RWPE2 (cell line): ENCODE results near the gene SFXN1.

Experiments used
- ATAC-seq: fragments of 200-7000 bp; cut with Tn5 transposase; 3 replicates; pipeline ENCODE4 v1.9.1; 2021; ENCODE audit warnings: low read depth
- DNase-seq: peaks from one replicate; pipeline ENCODE4 v3.0.0-alpha.2; 2020; ENCODE audit warnings: low spot score
- H3K27ac ChIP-seq: fragments of 450-650 bp; 2 replicates; pipeline ENCODE4 v1.5.1; 2017; ENCODE audit warnings: mild to moderate bottlenecking; ENCODE audit not compliant: poor library complexity, severe bottlenecking
- H3K27me3 ChIP-seq: fragments of 250-450 bp; sonication (Bioruptor Pico); 2 replicates; pipeline ENCODE4 v1.5.1; 2021; ENCODE audit warnings: mild to moderate bottlenecking, moderate library complexity; ENCODE audit not compliant: insufficient read depth, poor library complexity, severe bottlenecking
- H3K36me3 ChIP-seq: fragments of 250-450 bp; sonication (Bioruptor Pico); 2 replicates; pipeline ENCODE4 v1.5.1; 2020; ENCODE audit warnings: low read depth, mild to moderate bottlenecking, moderate library complexity
- H3K4me1 ChIP-seq: fragments of 250-450 bp; sonication (Bioruptor Pico); 2 replicates; pipeline ENCODE4 v1.5.1; 2021; ENCODE audit warnings: mild to moderate bottlenecking, moderate library complexity; ENCODE audit not compliant: insufficient read depth, poor library complexity, severe bottlenecking
- H3K4me3 ChIP-seq: fragments of 250-450 bp; sonication (Bioruptor Pico); 2 replicates; pipeline ENCODE4 v1.5.1; 2021; ENCODE audit warnings: mild to moderate bottlenecking, moderate library complexity; ENCODE audit not compliant: severe bottlenecking
- H3K9me3 ChIP-seq: fragments of 250-450 bp; sonication (Bioruptor Pico); 2 replicates; pipeline ENCODE4 v1.5.1; 2021; ENCODE audit warnings: mild to moderate bottlenecking, moderate library complexity; ENCODE audit not compliant: severe bottlenecking
- CTCF ChIP-seq: fragments of 450-650 bp; IDR thresholded peaks from one replicate; pipeline ENCODE4 v1.5.1; 2017; ENCODE audit warnings: mild to moderate bottlenecking, moderate library complexity; ENCODE audit not compliant: poor library complexity, severe bottlenecking

The SFXN1 gene

GRCh38 chr5:175464942-175465233, 13.5 kb upstream of the SFXN1 start:
- Histone ChIP-seq H3K4me3 (no peak overlapping the region), H3K9me3 (no peaks in the 10 kb centered on the region), H3K36me3 (no peaks in the 10 kb centered on the region), H3K27me3 (no peaks in the 10 kb centered on the region), H3K27ac (no peak overlapping the region), H3K4me1 (no peaks in the 10 kb centered on the region)
- peak; percentile 65 for TF ChIP-seq CTCF
- no peak for ATAC-seq
- no peak for DNase-seq

DNA sequence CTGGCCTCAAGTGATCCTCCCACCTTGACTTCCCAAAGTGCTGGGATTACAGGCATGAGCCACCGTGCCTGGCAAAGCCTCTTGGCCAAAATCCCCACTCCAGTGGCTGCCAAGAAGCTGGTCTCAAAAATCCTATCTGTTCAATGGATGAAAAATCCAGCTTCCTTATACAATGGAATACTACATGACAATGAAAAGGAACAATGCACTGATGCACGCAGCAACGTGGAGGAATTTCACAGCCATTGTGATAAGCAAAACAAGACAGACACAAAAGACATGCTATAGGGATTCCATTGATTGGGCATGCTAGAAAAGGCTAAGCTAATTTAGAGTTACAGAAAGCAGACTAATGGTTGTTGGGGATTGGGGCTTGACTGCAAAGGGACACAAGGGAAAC, 13.1 kb upstream of the SFXN1 start:
- Histone ChIP-seq H3K9me3 (no peaks in the 10 kb centered on the region), H3K27ac (no peak overlapping the region), H3K27me3 (no peaks in the 10 kb centered on the region), H3K4me1 (no peaks in the 10 kb centered on the region), H3K4me3 (no peak overlapping the region), H3K36me3 (no peaks in the 10 kb centered on the region)
- no peak for DNase-seq
- TF ChIP-seq CTCF: no peak
- no peak for ATAC-seq

- DNase-seq (no peak), ATAC-seq (peak; percentile 30; the same call in 1 of the 3 replicates)
- Histone ChIP-seq H3K27me3 (no peaks in the 10 kb centered on the region), H3K36me3 (no peaks in the 10 kb centered on the region), H3K4me3 (no peak overlapping the region), H3K27ac (no peak overlapping the region), H3K9me3 (no peaks in the 10 kb centered on the region), H3K4me1 (no peaks in the 10 kb centered on the region)
- no peak for TF ChIP-seq CTCF
Observed at GRCh38 chr5:175466700-175467318, 11.6 kb upstream of the SFXN1 start.

GRCh38 chr5:175467983-175468690, 10.2 kb upstream of the SFXN1 start:
- no peak for TF ChIP-seq CTCF
- ATAC-seq (no peak), DNase-seq (no peak)
- Histone ChIP-seq H3K27me3 (no peaks in the 10 kb centered on the region), H3K4me3 (no peak overlapping the region), H3K27ac (no peak overlapping the region), H3K36me3 (no peaks in the 10 kb centered on the region), H3K4me1 (no peaks in the 10 kb centered on the region), H3K9me3 (no peaks in the 10 kb centered on the region)

DNA sequence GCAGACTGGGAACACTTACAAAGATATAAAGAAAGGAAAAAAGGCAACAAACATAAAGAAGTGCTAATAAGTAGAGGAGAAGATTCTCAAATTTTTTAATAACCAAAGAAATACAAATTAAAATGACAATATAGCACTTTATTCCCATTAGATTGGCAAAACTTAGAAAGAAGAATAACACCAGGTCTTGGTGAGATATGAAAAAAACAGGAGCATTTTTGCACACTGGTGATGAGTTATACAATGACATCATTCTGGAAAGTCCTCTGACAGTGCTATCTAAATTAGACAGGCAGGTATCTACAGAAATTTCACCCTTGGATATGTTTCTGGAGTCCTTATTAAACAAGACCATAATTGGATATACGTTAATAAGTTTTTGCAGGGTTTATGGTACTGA, 9.5 kb upstream of the SFXN1 start:
- no peak for ATAC-seq
- no peak for DNase-seq
- H3K4me1 ChIP-seq: no peaks in the 10 kb centered on the region
- H3K4me3 ChIP-seq: no peak overlapping the region
- no peaks in the 10 kb centered on the region for H3K36me3 ChIP-seq
- TF ChIP-seq CTCF: no peak
- H3K9me3 ChIP-seq: no peaks in the 10 kb centered on the region
- H3K27me3 ChIP-seq: no peaks in the 10 kb centered on the region
- H3K27ac ChIP-seq: no peak overlapping the region
